Fibroblast of villous mesenchyme (primary cell): Measurements from ENCODE around the gene MYO1D. TPM values are rescaled to one million over a fixed set of nuclear protein-coding genes. Genes with fewer than 3 reads are reported as not detected.

ENCODE experiments used
- DNase-seq: peaks from one replicate; pipeline ENCODE4 v3.0.0-alpha.2; 2010; ENCODE audit warnings: low read depth
- H3K4me3 ChIP-seq: 2 replicates; pipeline ENCODE4 v1.5.1; 2011; ENCODE audit warnings: low read depth, mild to moderate bottlenecking, low read length
- CTCF ChIP-seq: IDR thresholded peaks from 2 replicates; pipeline ENCODE4 v1.5.1; 2012; ENCODE audit warnings: low read depth, mild to moderate bottlenecking, low read length; ENCODE audit not compliant: insufficient read depth
- total RNA-seq: library from RNA; depleted of rRNA; stranded (reverse); fragments of >200 nt; gene quantifications from 2 replicates; pipeline ENCODE4 v1.2.3, GENCODE V29; 2012

Gene MYO1D
- total RNA-seq, 1 donor: 19.0 TPM

DNA sequence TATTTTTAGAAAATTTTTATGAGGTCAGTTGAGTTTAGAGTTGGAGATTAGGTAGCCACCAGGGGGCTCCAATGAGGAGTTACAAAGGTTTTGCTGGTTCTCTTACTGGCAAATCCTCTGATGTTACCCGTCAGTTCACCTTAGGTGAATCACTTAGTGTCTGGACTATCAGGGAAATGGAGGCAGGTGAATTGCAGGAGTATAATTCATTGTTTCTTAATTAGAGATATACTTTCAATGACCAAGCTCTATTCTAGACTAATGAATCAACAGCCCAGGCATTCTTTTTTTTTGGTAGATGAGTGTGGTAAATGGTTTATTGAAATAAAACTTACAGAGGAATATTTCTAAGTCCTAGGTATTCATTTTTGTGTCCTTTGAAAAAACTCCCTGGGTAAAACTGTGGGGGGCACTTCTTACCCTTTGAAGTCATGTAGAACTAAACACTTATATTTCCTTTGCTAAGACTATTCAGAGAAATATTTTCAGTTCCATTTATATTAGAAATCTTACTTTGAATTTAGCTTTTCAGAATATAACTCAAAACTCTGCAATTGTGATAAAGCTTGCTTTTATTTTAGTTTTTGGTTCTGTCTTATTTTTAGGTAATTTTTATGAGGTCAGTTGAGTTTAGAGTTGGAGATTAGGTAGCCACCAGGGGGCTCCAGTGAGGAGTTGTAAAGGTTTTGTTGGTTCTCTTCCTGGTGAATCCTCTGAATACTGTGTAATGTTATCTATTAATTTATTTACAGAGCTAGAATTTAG is 414.9 kb downstream of the MYO1D start:
- TF ChIP-seq CTCF: peak; percentile 67
- DNase-seq: peak; percentile 61
- H3K4me3 ChIP-seq: no peak overlapping the region

- TF ChIP-seq CTCF: no peak
- DNase-seq: no peak
- H3K4me3 ChIP-seq: no peak overlapping the region
Observed at GRCh38 chr17:32461498-32461852, 415.4 kb downstream of the MYO1D start.

GRCh38 chr17:32460054-32460453 is 416.9 kb downstream of the MYO1D start:
- no peak for DNase-seq
- H3K4me3 ChIP-seq: no peak overlapping the region
- no peak for TF ChIP-seq CTCF

DNA sequence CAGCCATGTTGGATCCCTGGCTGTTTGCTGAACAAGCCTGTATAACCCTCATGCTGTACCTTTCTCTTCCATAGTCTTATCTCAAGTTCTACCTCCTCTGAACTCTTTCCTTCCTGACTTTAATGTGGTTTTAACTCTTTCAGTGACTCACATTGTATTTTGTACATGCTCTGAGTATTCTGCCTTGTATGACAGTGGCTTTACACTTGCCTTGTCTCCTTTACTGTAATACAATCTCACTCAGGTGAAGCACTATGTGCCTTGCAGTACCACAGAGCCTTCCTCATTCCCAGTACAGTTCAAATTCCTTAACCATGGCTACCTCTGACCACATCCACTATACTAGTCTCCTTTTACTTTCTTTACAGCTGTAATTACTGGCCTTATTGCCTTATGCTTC is 418.6 kb downstream of the MYO1D start:
- no peak for TF ChIP-seq CTCF
- H3K4me3 ChIP-seq: no peak overlapping the region
- no peak for DNase-seq

DNA sequence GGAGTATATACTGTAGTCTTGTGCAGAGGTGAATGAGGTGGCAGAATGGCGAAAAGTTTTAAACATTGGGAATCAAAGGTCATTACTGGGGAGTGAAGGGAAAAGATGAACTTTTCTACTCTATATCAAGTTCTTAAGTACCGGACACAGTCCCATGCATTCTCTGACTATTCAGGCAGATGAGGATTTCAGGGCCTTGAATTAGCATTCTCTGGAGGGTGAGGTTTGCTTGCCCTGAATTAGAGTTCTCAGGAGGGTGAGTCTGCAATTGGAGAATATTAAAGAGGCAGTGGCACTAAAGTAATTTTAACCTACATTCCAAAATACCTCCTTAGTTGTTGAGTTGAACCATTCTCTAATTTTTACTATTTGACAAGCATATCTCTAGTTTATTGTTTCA is 423.6 kb downstream of the MYO1D start:
- no peak overlapping the region for H3K4me3 ChIP-seq
- TF ChIP-seq CTCF: no peak
- DNase-seq: no peak

DNA sequence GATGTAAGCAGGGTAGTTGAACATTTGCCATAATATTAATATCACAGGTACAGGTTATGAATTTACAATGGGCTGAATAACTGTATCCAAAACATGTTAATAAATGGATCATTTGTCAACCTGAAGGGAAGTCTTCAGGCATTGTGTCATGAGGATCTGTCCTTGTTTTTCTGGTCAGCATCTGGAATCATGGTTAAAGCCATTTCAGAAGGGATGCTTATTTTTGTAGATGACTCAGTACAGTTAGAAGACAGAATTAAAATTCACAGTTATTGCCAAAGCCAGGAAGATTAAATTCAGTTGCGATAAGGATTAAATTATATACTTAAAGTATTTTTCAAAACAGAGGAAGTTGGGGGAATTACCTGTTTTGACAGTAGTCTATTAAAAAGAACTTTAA is 424.6 kb downstream of the MYO1D start:
- DNase-seq: no peak
- H3K4me3 ChIP-seq: no peak overlapping the region

More for the DNA sequence above, 424.6 kb downstream of the MYO1D start:
- no peak for TF ChIP-seq CTCF
